Right hindlimb (tissue), 1 donor: Measurements from ENCODE around the gene PPA1.
"Not testable (repeated sequence)": the region's sequence is repeated elsewhere in the genome, so short reads cannot be mapped to it uniquely, and the experiment has no call there.

Experiments used
- DNase-seq: peaks from one replicate; pipeline ENCODE4 v3.0.0-alpha.2; 2018

PPA1 gene

GRCh38 chr10:70166394-70166793 lies 66.8 kb downstream of the PPA1 start:
- DNase-seq: no peak

GRCh38 chr10:70164163-70164562 lies 69.1 kb downstream of the PPA1 start:
- DNase-seq: no peak

- DNase-seq: no peak
Measured at GRCh38 chr10:70163448-70163847, 69.8 kb downstream of the PPA1 start.

GRCh38 chr10:70162892-70163201 lies 70.4 kb downstream of the PPA1 start:
- DNase-seq: no peak

GRCh38 chr10:70162151-70162891 lies 70.9 kb downstream of the PPA1 start:
- no peak for DNase-seq

GRCh38 chr10:70160798-70161197 lies 72.4 kb downstream of the PPA1 start:
- no peak for DNase-seq

GRCh38 chr10:70159366-70159765 lies 73.9 kb downstream of the PPA1 start:
- DNase-seq: not testable (repeated sequence)

- no peak for DNase-seq
Measured at GRCh38 chr10:70158113-70158512, 75.1 kb downstream of the PPA1 start.

- no peak for DNase-seq
Measured at GRCh38 chr10:70155255-70155838, 77.9 kb downstream of the PPA1 start.
